H9 (cell line): ENCODE measurements around the gene INSYN2B. TPM values are rescaled to one million over a fixed set of nuclear protein-coding genes. Genes with fewer than 3 reads are reported as not detected.

ENCODE experiments used
- DNase-seq: peaks from one replicate; pipeline ENCODE4 v3.0.0-alpha.2; 2017
- H2AFZ ChIP-seq: one replicate; pipeline ENCODE4 v1.6.1; 2013; ENCODE audit warnings: mild to moderate bottlenecking, low read length, control low read depth, moderate library complexity
- H2AK5ac ChIP-seq: 2 replicates; pipeline ENCODE4 v1.6.1; 2013; ENCODE audit warnings: low read length, control low read depth, mixed read lengths; ENCODE audit not compliant: insufficient read length
- H2BK120ac ChIP-seq: one replicate; pipeline ENCODE4 v1.6.1; 2013; ENCODE audit warnings: low read depth, mild to moderate bottlenecking, low read length, control low read depth, inconsistent platforms; ENCODE audit not compliant: poor library complexity, severe bottlenecking
- H2BK12ac ChIP-seq: 2 replicates; pipeline ENCODE4 v1.6.1; 2013; ENCODE audit warnings: low read length, control low read depth, mixed read lengths, low read depth; ENCODE audit not compliant: insufficient read length
- H2BK15ac ChIP-seq: 2 replicates; pipeline ENCODE4 v1.6.1; 2013; ENCODE audit warnings: low read depth, low read length, control low read depth
- H2BK20ac ChIP-seq: one replicate; pipeline ENCODE4 v1.6.1; 2013; ENCODE audit warnings: low read depth, mild to moderate bottlenecking, low read length, control low read depth, inconsistent platforms; ENCODE audit not compliant: poor library complexity, severe bottlenecking
- H2BK5ac ChIP-seq: 2 replicates; pipeline ENCODE4 v1.6.1; 2013; ENCODE audit warnings: low read length, control low read depth, mixed read lengths; ENCODE audit not compliant: insufficient read length
- H3K14ac ChIP-seq: 2 replicates; pipeline ENCODE4 v1.6.1; 2013; ENCODE audit warnings: low read length, control low read depth; ENCODE audit not compliant: insufficient read depth
- H3K18ac ChIP-seq: 2 replicates; pipeline ENCODE4 v1.6.1; 2013; ENCODE audit warnings: low read depth, mild to moderate bottlenecking, mixed read lengths, low read length, control low read depth; ENCODE audit not compliant: insufficient read length
- H3K23ac ChIP-seq: 2 replicates; pipeline ENCODE4 v1.6.1; 2013; ENCODE audit warnings: low read length, control low read depth, mixed read lengths, low read depth; ENCODE audit not compliant: insufficient read length
- H3K23me2 ChIP-seq: 2 replicates; pipeline ENCODE4 v1.6.1; 2013; ENCODE audit warnings: low read depth, mild to moderate bottlenecking, mixed read lengths, low read length, control low read depth; ENCODE audit not compliant: insufficient read length, poor library complexity, severe bottlenecking
- H3K27ac ChIP-seq: 2 replicates; pipeline ENCODE4 v1.5.1; 2013; ENCODE audit warnings: low read length, control low read depth, mixed read lengths, low read depth; ENCODE audit not compliant: insufficient read length
- H3K27me3 ChIP-seq: 2 replicates; pipeline ENCODE4 v1.6.1; 2013; ENCODE audit warnings: low read length, control low read depth, inconsistent platforms; ENCODE audit not compliant: insufficient read depth
- H3K4ac ChIP-seq: 2 replicates; pipeline ENCODE4 v1.6.1; 2013; ENCODE audit warnings: low read depth, mild to moderate bottlenecking, control low read depth, inconsistent platforms, low read length, moderate library complexity
- H3K4me1 ChIP-seq: 2 replicates; pipeline ENCODE4 v1.6.1; 2013; ENCODE audit warnings: low read length, control low read depth, inconsistent platforms; ENCODE audit not compliant: insufficient read depth
- H3K4me2 ChIP-seq: 2 replicates; pipeline ENCODE4 v1.6.1; 2013; ENCODE audit warnings: low read length, control low read depth, mixed read lengths; ENCODE audit not compliant: insufficient read length, insufficient read depth
- H3K56ac ChIP-seq: 2 replicates; pipeline ENCODE4 v1.6.1; 2013; ENCODE audit warnings: low read depth, mild to moderate bottlenecking, mixed read lengths, low read length, control low read depth; ENCODE audit not compliant: insufficient read length
- H3K79me1 ChIP-seq: 2 replicates; pipeline ENCODE4 v1.6.1; 2013; ENCODE audit warnings: low read depth, mild to moderate bottlenecking, moderate library complexity, low read length, control low read depth, inconsistent platforms; ENCODE audit not compliant: insufficient read depth, poor library complexity, severe bottlenecking
- H3K79me2 ChIP-seq: 2 replicates; pipeline ENCODE4 v1.6.1; 2013; ENCODE audit warnings: low read length, control low read depth, inconsistent platforms; ENCODE audit not compliant: insufficient read depth
- H3K9ac ChIP-seq: 2 replicates; pipeline ENCODE4 v1.6.1; 2013; ENCODE audit warnings: low read length, control low read depth, mixed read lengths; ENCODE audit not compliant: insufficient read length; ENCODE audit errors: extremely low read depth
- H3K9me3 ChIP-seq: one replicate; pipeline ENCODE4 v1.6.1; 2013; ENCODE audit warnings: low read depth, low read length, inconsistent platforms; ENCODE audit not compliant: control insufficient read depth
- H3T11ph ChIP-seq: one replicate; pipeline ENCODE4 v1.6.1; 2013; ENCODE audit warnings: mild to moderate bottlenecking, low read length, control low read depth, inconsistent platforms
- H4K20me1 ChIP-seq: one replicate; pipeline ENCODE4 v1.6.1; 2013; ENCODE audit not compliant: control insufficient read depth, insufficient read length, insufficient read depth
- H4K5ac ChIP-seq: 2 replicates; pipeline ENCODE4 v1.6.1; 2013; ENCODE audit warnings: low read depth, mild to moderate bottlenecking, mixed read lengths, low read length, control low read depth; ENCODE audit not compliant: insufficient read length
- H4K8ac ChIP-seq: replicated peaks from 2 replicates; pipeline ENCODE4 v1.6.1; 2013; ENCODE audit warnings: low read length, control low read depth, mixed read lengths, low read depth; ENCODE audit not compliant: insufficient read length
- H4K91ac ChIP-seq: 2 replicates; pipeline ENCODE4 v1.6.1; 2013; ENCODE audit warnings: low read depth, mild to moderate bottlenecking, moderate library complexity, mixed read lengths, low read length, control low read depth; ENCODE audit not compliant: insufficient read length
- H3K27ac Mint-ChIP-seq, 3 experiments: 2 replicates in 2 of 3; 3 replicates in 1 of 3; pipeline ENCODE4 v1.8.0; 2020 to 2021; ENCODE audit warnings: mixed read lengths in 3 of 3, mild to moderate bottlenecking in 1 of 3, moderate library complexity in 1 of 3
- H3K27me3 Mint-ChIP-seq: 2 replicates; pipeline ENCODE4 v1.8.0; 2021; ENCODE audit warnings: low read depth, mild to moderate bottlenecking, moderate library complexity, mixed read lengths
- H3K36me3 Mint-ChIP-seq, 3 experiments: 2 replicates in 2 of 3; 3 replicates in 1 of 3; pipeline ENCODE4 v1.8.0; 2020 to 2021; ENCODE audit warnings: low read depth in 3 of 3, mixed read lengths in 3 of 3; ENCODE audit not compliant: insufficient read depth in 1 of 3
- H3K4me1 Mint-ChIP-seq, 2 experiments: 2 replicates each; pipeline ENCODE4 v1.8.0; 2020; ENCODE audit warnings: mixed read lengths in 2 of 2
- H3K4me3 Mint-ChIP-seq, 2 experiments: 2 replicates in 1 of 2; 3 replicates in 1 of 2; pipeline ENCODE4 v1.8.0; 2020 to 2021; ENCODE audit warnings: mild to moderate bottlenecking in 2 of 2, mixed read lengths in 2 of 2, moderate library complexity in 1 of 2
- H3K9me3 Mint-ChIP-seq, 2 experiments: 2 replicates in 1 of 2; 3 replicates in 1 of 2; pipeline ENCODE4 v1.8.0; 2020; ENCODE audit warnings: mild to moderate bottlenecking in 2 of 2, mixed read lengths in 2 of 2, moderate library complexity in 1 of 2
- WGBS: extraction: QIAGEN DNeasy Blood & Tissue Kit; methylation state at CpG from one replicate; pipeline ENCODE4 v1.1.7; 2013; ENCODE audit warnings: missing lambda C conversion rate, low lambda C conversion rate, mixed read lengths; ENCODE audit not compliant: insufficient read length; ENCODE audit errors: extremely low coverage; 5-methylcytosine and 5-hydroxymethylcytosine counted together
- total RNA-seq: library from RNA; stranded (reverse); gene quantifications from 2 replicates; pipeline ENCODE4 v1.2.1, GENCODE V29; 2021
- TF ChIP-seq, protein P1 (sequence below): fragments of 200-600 bp; sonication (generic); conservative IDR thresholded peaks from 3 replicates; pipeline ENCODE4 v1.8.0; 2021; ENCODE audit warnings: antibody characterized with exemption, mild to moderate bottlenecking

The INSYN2B gene
- total RNA-seq, 1 experiment from 2014 or later, result not detected

DNA sequence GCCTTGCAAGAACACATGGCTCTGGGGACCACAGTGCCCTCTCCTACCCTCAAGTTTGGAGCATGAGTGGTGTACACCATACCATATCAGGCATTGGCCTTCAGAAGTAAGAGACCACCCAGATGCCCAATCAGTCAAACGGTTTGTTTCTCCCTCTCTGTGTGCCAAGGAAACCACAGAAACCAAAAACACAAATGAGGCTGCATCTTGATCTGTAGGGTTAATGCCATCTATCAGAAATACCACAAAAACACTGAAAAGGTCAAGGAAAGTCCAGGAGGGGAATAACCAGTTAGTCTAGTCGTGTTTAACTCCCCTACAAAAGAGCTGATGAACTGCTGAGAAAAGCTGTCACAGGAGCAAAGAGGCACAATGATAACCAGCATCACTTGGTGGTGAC is 78.4 kb downstream of the INSYN2B start:
- WGBS, result no CpG with 5 or more reads among the region's 2 CpGs

More for the DNA sequence above, 78.4 kb downstream of the INSYN2B start:
- Histone ChIP-seq H3K23me2 (no peaks in the 10 kb centered on the region), H3K9me3 (no peaks in the 10 kb centered on the region), H2BK120ac (no peak overlapping the region), H3K18ac (no peak overlapping the region), H4K8ac (no peak overlapping the region), H3K79me1 (no peaks in the 10 kb centered on the region), H4K5ac (no peak overlapping the region), H3K4me2 (no peak overlapping the region), H2BK20ac (no peak overlapping the region), H3K4me1 (no peaks in the 10 kb centered on the region), H2AFZ (no peak overlapping the region), H3K56ac (no peak overlapping the region), H3K4ac (no peak overlapping the region), H4K91ac (no peak overlapping the region), H4K20me1 (no peaks in the 10 kb centered on the region), H3K14ac (no peak overlapping the region), H2BK12ac (no peak overlapping the region), H3K23ac (no peak overlapping the region), H2BK5ac (no peak overlapping the region), H3K27ac (no peak overlapping the region), H3K79me2 (no peaks in the 10 kb centered on the region), H2BK15ac (no peak overlapping the region), H3K27me3 (no peaks in the 10 kb centered on the region), H2AK5ac (no peak overlapping the region), H3K9ac (no peak overlapping the region), H3T11ph (no peak overlapping the region)
- no peak overlapping the region for H3K4me3 Mint-ChIP-seq
- H3K4me1 Mint-ChIP-seq, result peaks cover 5 to 6% of the 10 kb centered on the region in 2 experiments
- no peak for DNase-seq
- TF ChIP-seq, protein P1, sequence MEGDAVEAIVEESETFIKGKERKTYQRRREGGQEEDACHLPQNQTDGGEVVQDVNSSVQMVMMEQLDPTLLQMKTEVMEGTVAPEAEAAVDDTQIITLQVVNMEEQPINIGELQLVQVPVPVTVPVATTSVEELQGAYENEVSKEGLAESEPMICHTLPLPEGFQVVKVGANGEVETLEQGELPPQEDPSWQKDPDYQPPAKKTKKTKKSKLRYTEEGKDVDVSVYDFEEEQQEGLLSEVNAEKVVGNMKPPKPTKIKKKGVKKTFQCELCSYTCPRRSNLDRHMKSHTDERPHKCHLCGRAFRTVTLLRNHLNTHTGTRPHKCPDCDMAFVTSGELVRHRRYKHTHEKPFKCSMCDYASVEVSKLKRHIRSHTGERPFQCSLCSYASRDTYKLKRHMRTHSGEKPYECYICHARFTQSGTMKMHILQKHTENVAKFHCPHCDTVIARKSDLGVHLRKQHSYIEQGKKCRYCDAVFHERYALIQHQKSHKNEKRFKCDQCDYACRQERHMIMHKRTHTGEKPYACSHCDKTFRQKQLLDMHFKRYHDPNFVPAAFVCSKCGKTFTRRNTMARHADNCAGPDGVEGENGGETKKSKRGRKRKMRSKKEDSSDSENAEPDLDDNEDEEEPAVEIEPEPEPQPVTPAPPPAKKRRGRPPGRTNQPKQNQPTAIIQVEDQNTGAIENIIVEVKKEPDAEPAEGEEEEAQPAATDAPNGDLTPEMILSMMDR, result no peak
- no peaks in the 10 kb centered on the region for H3K36me3 Mint-ChIP-seq
- H3K9me3 Mint-ChIP-seq, result no peaks in the 10 kb centered on the region; a peak in 1 of 5 replicates
- no peaks in the 10 kb centered on the region; the same call in 1 of the 2 replicates for H3K27me3 Mint-ChIP-seq
- no peak overlapping the region for H3K27ac Mint-ChIP-seq
